Adrenal gland (tissue), 12 donors: ENCODE data around the gene POP7. TPM values are rescaled to one million over a fixed set of nuclear protein-coding genes. Genes with fewer than 3 reads are reported as not detected.

Source experiments
- DNase-seq, 7 donors: peaks; one replicate each; pipeline ENCODE4 v3.0.0-alpha.2; 2019 to 2020
- H3K27ac ChIP-seq, 5 donors: fragments of 200-600 bp; sonication (generic) in 4 of 5; 1 replicate in 3 of 5; 2 replicates in 2 of 5; pipeline versions ENCODE4 v1.5.1 to v1.8.0; 2016 to 2020; ENCODE audit warnings: mild to moderate bottlenecking in 1 of 5
- H3K27me3 ChIP-seq: fragments of 200-600 bp; 2 replicates; pipeline ENCODE4 v1.8.0; 2021
- H3K36me3 ChIP-seq, 2 donors: fragments of 200-600 bp; replicated peaks in 1 of 2; 1 replicate in 1 of 2; 2 replicates in 1 of 2; pipeline versions ENCODE4 v1.5.1 to v1.8.0; 2018 to 2022
- H3K4me1 ChIP-seq, 2 donors: fragments of 200-600 bp; replicated peaks in 1 of 2; 1 replicate in 1 of 2; 2 replicates in 1 of 2; pipeline versions ENCODE4 v1.5.1 to v1.8.0; 2018 to 2021
- H3K4me3 ChIP-seq, 4 donors: fragments of 200-600 bp; sonication (generic) in 3 of 4; one replicate each; pipeline ENCODE4 v1.5.1; 2016 to 2018
- H3K9me3 ChIP-seq, 3 donors: fragments of 200-600 bp; sonication (generic) in 1 of 3; replicated peaks in 1 of 3; 1 replicate in 2 of 3; 2 replicates in 1 of 3; pipeline versions ENCODE4 v1.5.1 to v1.8.0; 2016 to 2021
- CTCF ChIP-seq, 6 experiments: fragments of 450-650 bp in 4 of 6; fragments of 200-600 bp in 2 of 6; sonication (generic) in 1 of 6; IDR thresholded peaks; 1 replicate in 5 of 6; 2 replicates in 1 of 6; pipeline versions ENCODE4 v1.5.1 to v1.8.0; 2016 to 2021; ENCODE audit warnings: antibody characterized with exemption in 6 of 6, mild to moderate bottlenecking in 2 of 6, moderate library complexity in 1 of 6
- POLR2A ChIP-seq, 2 donors: fragments of 450-650 bp; IDR thresholded peaks; one replicate each; pipeline ENCODE4 v1.6.1; 2017; ENCODE audit warnings: antibody characterized with exemption in 2 of 2, mild to moderate bottlenecking in 2 of 2, moderate library complexity in 1 of 2
- WGBS, 4 donors: extraction: QIAGEN DNeasy Blood & Tissue Kit in 2 of 4; methylation state at CpG; one replicate each; pipeline versions ENCODE4 v1.1.5 to v1.1.7; 2013 to 2017; 5-methylcytosine and 5-hydroxymethylcytosine counted together
- intact Hi-C, 2 donors: fragments of 100-400 bp; cut with DNase I; formaldehyde crosslinking; loops; one replicate each; pipeline versions ENCODE4 v1.14.1 to v1.15.0; 2022 to 2023
- polyA plus RNA-seq, 3 donors: library from polyadenylated mRNA; stranded (reverse); fragments of 200-250 nt in 2 of 3; fragments of 350-450 nt in 1 of 3; fragmentation: Illumina TruSeq in 1 of 3; extraction: RNeasy Lipid Tissue Mini Kit (QIAGEN cat#74804) in 1 of 3; gene quantifications; one replicate each; pipeline ENCODE4 v1.2.3, GENCODE V29; 2013 to 2014
- total RNA-seq, 9 donors: library from RNA; depleted of rRNA in 4 of 9; stranded (reverse); fragments of >200 nt in 4 of 9; fragments of 120-200 nt in 1 of 9; fragmentation: NEBNext Ultra II Directional in 1 of 9; extraction: Animal tissue kit (Norgen Biotek cat#: 25700) in 1 of 9; gene quantifications; one replicate each; pipeline versions ENCODE4 v1.1.0 to v1.2.4, GENCODE V29; 2013 to 2023
- donor health status: healthy with polysubstance abuse.
- donor health status: Bipolar disorder and iron deficiency.
- donor health status: DM: yes; HTN: yes; CAD: no.
- donor health status: DM: no; HTN: no; CAD: no.
- donor health status: DM: no; HTN: no; CAD: no.
- donor health status: DM: yes; HTN: yes; CAD: no.

Gene POP7
- total and polyA plus RNA-seq, 12 donors: 8.7 to 60.9 (median 34.2) TPM

- Histone ChIP-seq H3K27me3 (no peaks in the 10 kb centered on the region), H3K4me1 (peaks cover 0 to 8% of the 10 kb centered on the region in 2 donors), H3K4me3 (no peak overlapping the region), H3K36me3 (peaks cover 0 to 3% of the 10 kb centered on the region in 2 donors), H3K9me3 (no peaks in the 10 kb centered on the region), H3K27ac (no peak overlapping the region)
- intact Hi-C loops: loop anchor here in 1 of 2 donors (5.0 kb wide), 1 partner anchor 44 kb away; no protein-coding TSS in a partner anchor
- TF ChIP-seq CTCF (IDR thresholded peaks at IDR 0.05) (no peak), POLR2A (IDR thresholded peaks at IDR 0.05) (no peak)
- peak in 1 of 7 donors; percentile 21 for DNase-seq
- WGBS, 4 donors: 89 to 92% (median 90%) methylated on average over 18 of the region's 18 CpGs
Observed at GRCh38 chr7:100671353-100672327, 34.3 kb upstream of the POP7 start.

GRCh38 chr7:100673302-100673941, 32.5 kb upstream of the POP7 start, which contains the start of gene GNB2:
Gene GNB2, plus strand, starts transcription at chr7:100673740. Its CDS starts 2,526 bp downstream, at chr7:100676266.
- WGBS, 4 donors: 0% methylated on average over 2 to 64 of the region's 65 CpGs
- intact Hi-C loops: loop anchor here in 1 of 2 donors (5.0 kb wide), 1 partner anchor 46 kb away; no protein-coding TSS in a partner anchor
- peak in 1 of 6 experiments; percentile 23 for TF ChIP-seq CTCF (IDR thresholded peaks at IDR 0.05)
- TF ChIP-seq POLR2A (IDR thresholded peaks at IDR 0.05): peak; percentile 77 to 80
- Histone ChIP-seq H3K9me3 (no peaks in the 10 kb centered on the region), H3K4me3 (peak within 1 kb of the TSS; percentile 49 to 94 (median 88)), H3K4me1 (peaks cover 0 to 14% of the 10 kb centered on the region in 2 donors), H3K27ac (peak within 1 kb of the TSS; percentile 91 to 99 (median 97)), H3K36me3 (peaks cover 0 to 21% of the 10 kb centered on the region in 2 donors), H3K27me3 (no peaks in the 10 kb centered on the region)
- DNase-seq: peak; percentile 99 to 100 (median 99)

- Histone ChIP-seq H3K4me1 (peaks cover 0 to 14% of the 10 kb centered on the region in 2 donors), H3K36me3 (peaks cover 0 to 27% of the 10 kb centered on the region in 2 donors), H3K4me3 (peak overlapping the region; percentile 49 to 94 (median 88)), H3K27ac (peak overlapping the region; percentile 91 to 99 (median 97)), H3K27me3 (no peaks in the 10 kb centered on the region), H3K9me3 (no peaks in the 10 kb centered on the region)
- DNase-seq: peak; percentile 44 to 77 (median 64)
- intact Hi-C loops: loop anchor here in 1 of 2 donors (5.0 kb wide), 1 partner anchor 47 kb away; no protein-coding TSS in a partner anchor
- TF ChIP-seq CTCF (IDR thresholded peaks at IDR 0.05) (no peak), POLR2A (IDR thresholded peaks at IDR 0.05) (peak in 1 of 2 donors; percentile 15)
- WGBS, 4 donors: 0 to 2% (median 1%) methylated on average over 1 to 34 of the region's 34 CpGs
Observed at GRCh38 chr7:100673942-100674410, 31.9 kb upstream of the POP7 start.
